Keratinocyte (primary cell): ENCODE measurements around the gene STRBP. TPM values are rescaled to one million over a fixed set of nuclear protein-coding genes. Genes with fewer than 3 reads are reported as not detected.

Experiments
- DNase-seq: peaks from one replicate; pipeline ENCODE4 v3.0.0-alpha.2; 2011; ENCODE audit warnings: low read depth, missing footprints, low spot score
- FAIRE-seq: peaks from 2 replicates; lab custom pipeline; 2011; peaks lifted over from hg19 to GRCh38; lab: Jason Lieb, UNC
- H2AFZ ChIP-seq: 2 replicates; pipeline ENCODE4 v1.6.0; 2012; ENCODE audit warnings: low read length, control low read depth, inconsistent platforms; ENCODE audit not compliant: control insufficient read depth
- H3K27ac ChIP-seq: 2 replicates; pipeline ENCODE4 v1.5.1; 2011; ENCODE audit warnings: low read length; ENCODE audit not compliant: control insufficient read depth, insufficient read depth
- H3K27me3 ChIP-seq: 3 replicates; pipeline ENCODE4 v1.6.0; 2011; ENCODE audit warnings: low read length; ENCODE audit not compliant: control insufficient read depth, insufficient read depth; ENCODE audit errors: extremely low read depth
- H3K36me3 ChIP-seq, 2 experiments: 2 replicates in 1 of 2; 3 replicates in 1 of 2; pipeline ENCODE4 v1.5.1; 2011; ENCODE audit warnings: low read length in 2 of 2, mild to moderate bottlenecking in 1 of 2; ENCODE audit not compliant: control insufficient read depth in 2 of 2, insufficient read depth in 2 of 2; ENCODE audit errors: extremely low read depth in 1 of 2
- H3K4me1 ChIP-seq: 3 replicates; pipeline ENCODE4 v1.5.1; 2011; ENCODE audit warnings: low read length; ENCODE audit not compliant: control insufficient read depth, insufficient read depth; ENCODE audit errors: extremely low read depth
- H3K4me2 ChIP-seq: 3 replicates; pipeline ENCODE4 v1.6.0; 2011; ENCODE audit warnings: low read depth, low read length; ENCODE audit not compliant: control insufficient read depth, insufficient read depth; ENCODE audit errors: extremely low read depth
- H3K4me3 ChIP-seq, 3 experiments: fragments of 200-600 bp in 1 of 3; sonication (generic) in 1 of 3; 2 replicates in 2 of 3; 3 replicates in 1 of 3; pipeline ENCODE4 v1.5.1; 2011 to 2016; ENCODE audit warnings: low read length in 3 of 3, mild to moderate bottlenecking in 3 of 3, control low read depth in 2 of 3, inconsistent platforms in 1 of 3, low read depth in 1 of 3, mixed read lengths in 1 of 3, mixed run types in 1 of 3, moderate library complexity in 1 of 3; ENCODE audit not compliant: control insufficient read depth in 2 of 3, insufficient read depth in 2 of 3; ENCODE audit errors: extremely low read depth in 1 of 3
- H3K79me2 ChIP-seq: 2 replicates; pipeline ENCODE4 v1.6.0; 2012; ENCODE audit warnings: low read length; ENCODE audit not compliant: control insufficient read depth, insufficient read depth
- H3K9ac ChIP-seq: 3 replicates; pipeline ENCODE4 v1.6.0; 2011; ENCODE audit warnings: low read length; ENCODE audit not compliant: control insufficient read depth, insufficient read depth; ENCODE audit errors: extremely low read depth
- H3K9me1 ChIP-seq: 3 replicates; pipeline ENCODE4 v1.6.0; 2011; ENCODE audit warnings: low read length; ENCODE audit not compliant: control insufficient read depth, insufficient read depth; ENCODE audit errors: extremely low read depth
- H3K9me3 ChIP-seq: 2 replicates; pipeline ENCODE4 v1.5.1; 2012; ENCODE audit warnings: low read depth, low read length; ENCODE audit not compliant: control insufficient read depth
- H4K20me1 ChIP-seq: 3 replicates; pipeline ENCODE4 v1.6.0; 2011; ENCODE audit warnings: low read length; ENCODE audit not compliant: control insufficient read depth, insufficient read depth; ENCODE audit errors: extremely low read depth
- CTCF ChIP-seq, 3 experiments: IDR thresholded peaks in 1 of 3; conservative IDR thresholded peaks in 1 of 3; optimal IDR thresholded peaks in 1 of 3; 2 replicates in 2 of 3; 3 replicates in 1 of 3; pipeline versions ENCODE3 to v1.5.1; 2011; ENCODE audit warnings: low read length in 3 of 3, mild to moderate bottlenecking in 3 of 3, moderate library complexity in 2 of 3, control low read depth in 1 of 3, inconsistent platforms in 1 of 3; ENCODE audit not compliant: insufficient read depth in 2 of 3; ENCODE audit errors: extremely low read depth in 1 of 3
- EZH2 ChIP-seq: IDR thresholded peaks from one replicate; pipeline ENCODE4 v1.6.1; 2012; ENCODE audit warnings: inconsistent platforms, mild to moderate bottlenecking, low read length, moderate library complexity
- dilution Hi-C: fragments of 300-500 bp; cut with MboI; formaldehyde crosslinking; loops from one replicate; pipeline ENCODE4 v1.7.0; 2020; ENCODE audit warnings: low sequenced_read_pairs; ENCODE audit not compliant: extremely low pct_ligation_motif_present
- polyA plus RNA-seq, 5 experiments: library from polyadenylated mRNA; depleted of rRNA in 3 of 5; stranded (reverse) in 3 of 5; stranded (forward) in 1 of 5; unstranded in 1 of 5; fragments of >200 nt; gene quantifications; 1 replicate in 1 of 5; 2 replicates in 3 of 5; 3 replicates in 1 of 5; pipeline versions ENCODE4 v1.2.1 to v1.2.3, GENCODE V29; 2011 to 2012; ENCODE audit warnings: missing spikeins in 2 of 5, low read depth in 1 of 5, low replicate concordance in 1 of 5

STRBP gene
- polyA plus RNA-seq, 1 donor (not counting 4 experiments of a cell fraction or from before 2014, with no cell fraction given) = 11.3 TPM

DNA sequence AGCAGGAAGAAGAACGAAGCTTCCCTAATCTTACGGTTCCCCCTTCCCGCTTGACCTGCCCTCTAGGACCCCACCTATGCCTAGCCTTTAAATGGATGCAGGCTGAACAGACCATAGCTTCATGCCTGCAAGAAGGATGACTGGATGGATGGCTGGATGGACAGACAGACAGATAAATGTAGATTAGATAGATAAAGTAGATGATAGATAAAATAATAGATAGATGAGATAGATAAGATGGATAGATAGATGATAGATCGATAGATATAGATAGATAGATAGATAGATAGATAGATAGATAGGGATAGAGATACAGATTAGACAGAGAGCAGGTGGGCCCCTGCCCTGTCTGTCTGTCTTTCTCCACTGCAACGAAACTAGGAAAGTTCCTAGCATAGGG, 162.9 kb downstream of the STRBP start:
- H3K9me1 ChIP-seq = peaks cover 4% of the 10 kb centered on the region
- dilution Hi-C loops = no loop called here
- TF ChIP-seq CTCF (optimal IDR thresholded peaks at IDR 0.05 in 1 of 3, IDR thresholded peaks at IDR 0.05 in 1 of 3, conservative IDR thresholded peaks at IDR 0.05 in 1 of 3; ENCODE audit: extremely low read depth in 1 of 3, insufficient read depth in 2 of 3, low read length in 3 of 3) = no peak
- no peak for TF ChIP-seq EZH2
- no peak overlapping the region for H3K9ac ChIP-seq
- no peaks in the 10 kb centered on the region for H3K79me2 ChIP-seq
- H3K9me3 ChIP-seq = no peaks in the 10 kb centered on the region
- no peak overlapping the region for H2AFZ ChIP-seq
- H3K27me3 ChIP-seq = no peaks in the 10 kb centered on the region
- peaks cover 3% of the 10 kb centered on the region for H4K20me1 ChIP-seq
- H3K27ac ChIP-seq = no peak overlapping the region
- no peaks in the 10 kb centered on the region for H3K4me1 ChIP-seq
- H3K4me2 ChIP-seq = no peak overlapping the region
- peaks cover 21 to 22% of the 10 kb centered on the region in 2 experiments for H3K36me3 ChIP-seq
- no peak for FAIRE-seq
- DNase-seq = no peak
- no peak overlapping the region for H3K4me3 ChIP-seq

DNA sequence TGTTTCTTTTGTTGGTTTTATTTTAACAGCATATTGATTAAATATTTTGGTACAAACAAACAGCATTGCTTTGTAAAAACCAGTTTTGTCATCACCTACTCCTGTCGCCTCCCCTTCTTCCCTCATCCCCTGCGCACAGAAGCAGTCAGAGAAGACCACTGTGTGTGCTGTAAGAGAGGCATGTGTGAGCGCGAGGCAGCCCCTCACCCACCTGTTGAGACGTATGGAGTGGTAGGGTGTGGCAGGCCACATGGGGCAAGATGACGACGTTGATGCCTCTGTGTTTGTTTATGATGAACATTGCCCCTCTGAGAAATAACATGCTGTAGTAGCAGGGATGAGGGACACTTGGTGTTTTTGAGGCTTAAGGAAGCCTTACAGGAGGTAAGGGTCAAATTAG, 163.6 kb downstream of the STRBP start:
- TF ChIP-seq CTCF (optimal IDR thresholded peaks at IDR 0.05 in 1 of 3, IDR thresholded peaks at IDR 0.05 in 1 of 3, conservative IDR thresholded peaks at IDR 0.05 in 1 of 3; ENCODE audit: extremely low read depth in 1 of 3, insufficient read depth in 2 of 3, low read length in 3 of 3) (no peak), EZH2 (no peak)
- Histone ChIP-seq H3K36me3 (peaks cover 20 to 25% of the 10 kb centered on the region in 2 experiments), H4K20me1 (peaks cover 3% of the 10 kb centered on the region), H3K27ac (no peak overlapping the region), H3K4me1 (no peaks in the 10 kb centered on the region), H3K79me2 (no peaks in the 10 kb centered on the region), H3K4me2 (no peak overlapping the region), H2AFZ (no peak overlapping the region), H3K27me3 (no peaks in the 10 kb centered on the region), H3K9me3 (no peaks in the 10 kb centered on the region), H3K4me3 (no peak overlapping the region), H3K9ac (no peak overlapping the region), H3K9me1 (no peaks in the 10 kb centered on the region)
- dilution Hi-C loops = no loop called here
- DNase-seq = no peak
- no peak for FAIRE-seq
